ENCODE data around the gene SLC7A11.

GRCh38 chr4:138242834-138243156 lies 646 bp upstream of the SLC7A11 start:
- no peak for TF ChIP-seq CTCF (conservative IDR thresholded peaks at IDR 0.05)
- no peak for TF ChIP-seq ZFX (IDR thresholded peaks at IDR 0.05)

Measured in C4-2B (cell line).